Measurements from ENCODE around the gene SPOCK2. TPM values are rescaled to one million over a fixed set of nuclear protein-coding genes. Genes with fewer than 3 reads are reported as not detected.
"Not testable (repeated sequence)": the region's sequence is repeated elsewhere in the genome, so short reads cannot be mapped to it uniquely, and the experiment has no call there.

Gene SPOCK2
- total and polyA plus RNA-seq, 2 of the 13 experiments (the other 11 are each of a cell fraction or from before 2014, with no cell fraction given), result 8.6 to 30.6 TPM

DNA sequence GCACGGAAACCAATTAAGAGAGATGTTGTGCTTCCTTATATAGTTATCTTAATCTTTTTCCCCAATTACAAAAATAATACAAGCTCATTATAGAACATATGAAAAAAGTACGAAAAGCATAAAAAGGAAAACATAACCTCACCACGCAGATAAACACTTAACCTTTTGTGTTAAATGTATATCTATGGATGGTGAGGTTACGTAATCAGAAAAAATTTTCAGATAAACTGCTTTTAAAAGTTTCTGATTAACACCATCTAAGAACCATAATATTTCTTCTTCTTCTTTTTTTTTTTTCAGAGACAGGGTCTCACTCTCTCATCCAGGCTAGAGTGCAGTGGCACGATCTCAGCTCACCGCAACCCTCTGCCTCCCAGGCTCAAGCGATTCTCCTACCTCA lies 49.2 kb upstream of the SPOCK2 start:
- TF ChIP-seq SAFB2 (CRISPR knock-in tag; IDR thresholded peaks at IDR 0.05; ENCODE audit: borderline replicate concordance, low read depth) (no peak), CEBPB (IDR thresholded peaks at IDR 0.05; ENCODE audit: borderline replicate concordance, low read depth, low read length) (peak; percentile 32; the same call in 1 of the 2 replicates)
- TF ChIP-seq, protein P1, sequence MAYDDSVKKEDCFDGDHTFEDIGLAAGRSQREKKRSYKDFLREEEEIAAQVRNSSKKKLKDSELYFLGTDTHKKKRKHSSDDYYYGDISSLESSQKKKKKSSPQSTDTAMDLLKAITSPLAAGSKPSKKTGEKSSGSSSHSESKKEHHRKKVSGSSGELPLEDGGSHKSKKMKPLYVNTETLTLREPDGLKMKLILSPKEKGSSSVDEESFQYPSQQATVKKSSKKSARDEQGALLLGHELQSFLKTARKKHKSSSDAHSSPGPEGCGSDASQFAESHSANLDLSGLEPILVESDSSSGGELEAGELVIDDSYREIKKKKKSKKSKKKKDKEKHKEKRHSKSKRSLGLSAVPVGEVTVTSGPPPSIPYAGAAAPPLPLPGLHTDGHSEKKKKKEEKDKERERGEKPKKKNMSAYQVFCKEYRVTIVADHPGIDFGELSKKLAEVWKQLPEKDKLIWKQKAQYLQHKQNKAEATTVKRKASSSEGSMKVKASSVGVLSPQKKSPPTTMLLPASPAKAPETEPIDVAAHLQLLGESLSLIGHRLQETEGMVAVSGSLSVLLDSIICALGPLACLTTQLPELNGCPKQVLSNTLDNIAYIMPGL (CRISPR knock-in tag; IDR thresholded peaks at IDR 0.05; ENCODE audit: borderline replicate concordance in 1 of 2, low read depth in 1 of 2), result no peak
- Histone ChIP-seq H4K20me1 (ENCODE audit: insufficient read depth, low read length) (no peaks in the 10 kb centered on the region), H3K9me3 (ENCODE audit: low read length) (no peaks in the 10 kb centered on the region), H3K4me1 (ENCODE audit: insufficient read depth, low read length) (no peaks in the 10 kb centered on the region), H3K4me2 (ENCODE audit: low read depth, low read length) (no peak overlapping the region), H3K79me2 (ENCODE audit: insufficient read depth, low read length) (no peaks in the 10 kb centered on the region), H3K9ac (ENCODE audit: insufficient read depth, low read depth, low read length) (no peak overlapping the region), H3K4me3 (replicated peaks in 1 of 3; ENCODE audit: insufficient read depth in 1 of 3, low read depth in 2 of 3, low read length in 3 of 3) (no peak overlapping the region), H2AFZ (ENCODE audit: low read length) (no peak overlapping the region), H3K36me3 (replicated peaks in 1 of 2; ENCODE audit: control insufficient read depth in 1 of 2, insufficient read depth in 2 of 2, low read length in 2 of 2) (peaks cover 1 to 3% of the 10 kb centered on the region in 2 experiments; a peak in 3 of 5 replicates), H3K27me3 (ENCODE audit: control insufficient read depth in 1 of 2, insufficient read depth in 2 of 2, low read length in 2 of 2) (no peaks in the 10 kb centered on the region), H3K27ac (ENCODE audit: extremely low read length, insufficient read depth, low read length) (no peak overlapping the region)
- WGBS (ENCODE audit: low lambda C conversion rate), result 94% methylated on average over 7 of the region's 7 CpGs
- no peak for ATAC-seq
- intact Hi-C loops (cut with micrococcal nuclease; ENCODE audit: unreplicated experiment), result no loop called here
- DNase-seq (ENCODE audit: low spot score), result no peak
- CTCF ChIA-PET (ENCODE audit: low intra/inter-chr PET ratio, low total read pairs), result no interaction called here
- FAIRE-seq, result no peak
- BruUV-seq (replicated peaks), result no TSS peak
- in situ Hi-C loops (cut with HindIII; ENCODE audit: extremely low pct_ligation_motif_present, low pct_unique_long_range_greater_than_20kb), result no loop called here
- POLR2A ChIA-PET, result no interaction called here

DNA sequence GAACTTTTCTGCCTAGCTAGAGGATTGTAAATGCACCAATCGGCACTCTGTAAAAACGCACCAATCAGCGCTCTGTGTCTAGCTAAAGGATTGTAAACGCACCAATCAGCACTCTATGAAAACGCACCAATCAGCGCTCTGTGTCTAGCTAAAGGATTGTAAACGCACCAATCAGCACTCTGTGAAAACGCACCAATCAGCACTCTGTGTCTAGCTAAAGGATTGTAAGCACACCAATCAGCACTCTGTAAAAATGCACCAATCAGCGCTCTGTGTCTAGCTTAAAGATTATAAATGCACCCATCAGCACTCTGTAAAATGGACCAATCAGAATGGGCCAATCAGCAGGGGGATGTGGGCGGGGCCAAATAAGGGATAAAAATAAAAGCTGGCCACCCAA lies 47.9 kb upstream of the SPOCK2 start:
- H3K79me2 ChIP-seq (ENCODE audit: insufficient read depth, low read length); H4K20me1 ChIP-seq (ENCODE audit: insufficient read depth, low read length); H2AFZ ChIP-seq (ENCODE audit: low read length); CTCF ChIA-PET (ENCODE audit: low intra/inter-chr PET ratio, low total read pairs); ATAC-seq; FAIRE-seq; DNase-seq (ENCODE audit: low spot score); H3K4me3 ChIP-seq (replicated peaks in 1 of 3; ENCODE audit: insufficient read depth in 1 of 3, low read depth in 2 of 3, low read length in 3 of 3); H3K9ac ChIP-seq (ENCODE audit: insufficient read depth, low read depth, low read length); H3K4me1 ChIP-seq (ENCODE audit: insufficient read depth, low read length); H3K4me2 ChIP-seq (ENCODE audit: low read depth, low read length); H3K36me3 ChIP-seq (replicated peaks in 1 of 2; ENCODE audit: control insufficient read depth in 1 of 2, insufficient read depth in 2 of 2, low read length in 2 of 2); intact Hi-C loops (cut with micrococcal nuclease; ENCODE audit: unreplicated experiment); H3K27me3 ChIP-seq (ENCODE audit: control insufficient read depth in 1 of 2, insufficient read depth in 2 of 2, low read length in 2 of 2); POLR2A ChIA-PET; in situ Hi-C loops (cut with HindIII; ENCODE audit: extremely low pct_ligation_motif_present, low pct_unique_long_range_greater_than_20kb); H3K27ac ChIP-seq (ENCODE audit: extremely low read length, insufficient read depth, low read length); H3K9me3 ChIP-seq (ENCODE audit: low read length); BruUV-seq (replicated peaks): not testable (repeated sequence)
- WGBS (ENCODE audit: low lambda C conversion rate), result 98% methylated on average over 10 of the region's 10 CpGs
- TF ChIP-seq NFYB (CRISPR knock-in tag; IDR thresholded peaks at IDR 0.05) (peak; percentile 61), MAFK (conservative IDR thresholded peaks at IDR 0.05 in 1 of 2, IDR thresholded peaks at IDR 0.05 in 1 of 2; ENCODE audit: low read length in 2 of 2) (peak; percentile 9 to 55; a peak in 2 of 4 replicates)

Measured in HepG2 (cell line).